Sigmoid colon (tissue), 7 donors: ENCODE data around the gene RASSF5. TPM values are rescaled to one million over a fixed set of nuclear protein-coding genes. Genes with fewer than 3 reads are reported as not detected.

Source experiments
- DNase-seq: peaks from one replicate; pipeline ENCODE4 v3.0.0-alpha.2; 2019
- H3K27ac ChIP-seq, 4 donors: fragments of 200-600 bp; sonication (generic); one replicate each; pipeline ENCODE4 v1.5.1; 2016 to 2019; ENCODE audit warnings: mild to moderate bottlenecking in 1 of 4
- H3K27me3 ChIP-seq, 3 donors: fragments of 200-600 bp; sonication (generic); one replicate each; pipeline ENCODE4 v1.5.1; 2019; ENCODE audit warnings: mild to moderate bottlenecking in 1 of 3
- H3K36me3 ChIP-seq, 4 donors: fragments of 200-600 bp; sonication (generic); one replicate each; pipeline ENCODE4 v1.5.1; 2016 to 2019
- H3K4me1 ChIP-seq, 4 donors: fragments of 200-600 bp; sonication (generic); one replicate each; pipeline ENCODE4 v1.5.1; 2017 to 2019
- H3K4me3 ChIP-seq, 4 donors: fragments of 200-600 bp; sonication (generic); one replicate each; pipeline ENCODE4 v1.5.1; 2017 to 2019; ENCODE audit warnings: mild to moderate bottlenecking in 2 of 4, moderate library complexity in 1 of 4
- H3K9me3 ChIP-seq, 4 donors: fragments of 200-600 bp in 3 of 4; sonication (generic) in 3 of 4; one replicate each; pipeline versions ENCODE4 v1.5.1 to v1.6.1; 2013 to 2019
- CTCF ChIP-seq, 4 experiments: fragments of 450-650 bp in 3 of 4; fragments of 200-600 bp in 1 of 4; IDR thresholded peaks; one replicate each; pipeline ENCODE4 v1.5.1; 2016 to 2019; ENCODE audit warnings: antibody characterized with exemption in 4 of 4, mild to moderate bottlenecking in 3 of 4, moderate library complexity in 2 of 4
- EP300 ChIP-seq, 4 donors: sonication (generic); formaldehyde crosslinking; IDR thresholded peaks; one replicate each; pipeline ENCODE4 v1.6.1; 2017; ENCODE audit warnings: antibody characterized with exemption in 4 of 4
- POLR2A ChIP-seq, 2 donors: fragments of 450-650 bp; IDR thresholded peaks; one replicate each; pipeline ENCODE4 v1.6.1; 2016; ENCODE audit warnings: antibody characterized with exemption in 2 of 2, mild to moderate bottlenecking in 2 of 2, moderate library complexity in 2 of 2
- POLR2AphosphoS5 ChIP-seq, 4 donors: sonication (generic); formaldehyde crosslinking; IDR thresholded peaks; one replicate each; pipeline ENCODE4 v1.6.1; 2017; ENCODE audit warnings: antibody characterized with exemption in 4 of 4
- WGBS, 2 donors: extraction: QIAGEN DNeasy Blood & Tissue Kit; methylation state at CpG; one replicate each; pipeline ENCODE4 v1.1.7; 2013; 5-methylcytosine and 5-hydroxymethylcytosine counted together
- intact Hi-C: fragments of 100-400 bp; cut with DNase I; formaldehyde crosslinking; loops from one replicate; pipeline ENCODE4 v1.15.1; 2023
- polyA plus RNA-seq, 3 donors: library from polyadenylated mRNA; stranded (reverse); fragments of 200-250 nt; gene quantifications; one replicate each; pipeline ENCODE4 v1.2.3, GENCODE V29; 2013
- total RNA-seq, 4 donors: library from RNA; depleted of rRNA; stranded (reverse); fragments of >200 nt; gene quantifications; one replicate each; pipeline ENCODE4 v1.1.0, GENCODE V29; 2016
- donor health status: healthy with polysubstance abuse.
- donor health status: Bipolar disorder and iron deficiency.
- donor health status: healthy.

Gene RASSF5
- total and polyA plus RNA-seq, 7 donors: 2.5 to 25.9 (median 4.3) TPM

- DNase-seq: no peak
- Histone ChIP-seq H3K4me1 (peaks cover 0 to 25% (median 16%) of the 10 kb centered on the region in 4 donors), H3K4me3 (no peak overlapping the region), H3K27me3 (no peaks in the 10 kb centered on the region), H3K36me3 (peaks cover 16 to 85% (median 31%) of the 10 kb centered on the region in 4 donors), H3K27ac (peak overlapping the region in 1 of 4 donors; percentile 53), H3K9me3 (no peaks in the 10 kb centered on the region)
- intact Hi-C loops: no loop called here
- TF ChIP-seq CTCF (IDR thresholded peaks at IDR 0.05) (peak in 1 of 4 experiments; percentile 13), POLR2AphosphoS5 (IDR thresholded peaks at IDR 0.05) (peak in 1 of 4 donors; percentile 41), EP300 (IDR thresholded peaks at IDR 0.05) (no peak), POLR2A (IDR thresholded peaks at IDR 0.05) (no peak)
- 55% methylated on average over 8 of the region's 8 CpGs for WGBS, 2 donors
Measured at GRCh38 chr1:206590025-206590758, 82.9 kb downstream of the RASSF5 start.

GRCh38 chr1:206591226-206591625 is 83.9 kb downstream of the RASSF5 start:
- TF ChIP-seq EP300 (IDR thresholded peaks at IDR 0.05): no peak
- TF ChIP-seq POLR2AphosphoS5 (IDR thresholded peaks at IDR 0.05): no peak
- no peak for TF ChIP-seq POLR2A (IDR thresholded peaks at IDR 0.05)
- TF ChIP-seq CTCF (IDR thresholded peaks at IDR 0.05): no peak
- Histone ChIP-seq H3K27me3 (no peaks in the 10 kb centered on the region), H3K4me1 (peaks cover 0 to 25% (median 16%) of the 10 kb centered on the region in 4 donors), H3K4me3 (no peak overlapping the region), H3K36me3 (peaks cover 23 to 88% (median 34%) of the 10 kb centered on the region in 4 donors), H3K27ac (no peak overlapping the region), H3K9me3 (no peaks in the 10 kb centered on the region)
- 90 to 94% methylated on average over 5 of the region's 5 CpGs for WGBS, 2 donors
- intact Hi-C loops: no loop called here
- DNase-seq: no peak

- 94% methylated on average over 9 of the region's 9 CpGs for WGBS, 2 donors
- Histone ChIP-seq H3K9me3 (no peaks in the 10 kb centered on the region), H3K4me3 (no peak overlapping the region), H3K27me3 (no peaks in the 10 kb centered on the region), H3K4me1 (peaks cover 0 to 25% (median 16%) of the 10 kb centered on the region in 4 donors), H3K36me3 (peaks cover 24 to 90% (median 37%) of the 10 kb centered on the region in 4 donors), H3K27ac (no peak overlapping the region)
- intact Hi-C loops: no loop called here
- DNase-seq: no peak
- TF ChIP-seq POLR2A (IDR thresholded peaks at IDR 0.05) (no peak), CTCF (IDR thresholded peaks at IDR 0.05) (no peak)
Measured at GRCh38 chr1:206591696-206592095, 84.4 kb downstream of the RASSF5 start.

- H3K27me3 ChIP-seq: no peaks in the 10 kb centered on the region
- no peaks in the 10 kb centered on the region for H3K9me3 ChIP-seq
- intact Hi-C loops: no loop called here
- peaks cover 35 to 94% (median 49%) of the 10 kb centered on the region in 4 donors for H3K36me3 ChIP-seq
- peaks cover 0 to 16% (median 12%) of the 10 kb centered on the region in 4 donors for H3K4me1 ChIP-seq
- TF ChIP-seq POLR2AphosphoS5 (IDR thresholded peaks at IDR 0.05): no peak
- TF ChIP-seq EP300 (IDR thresholded peaks at IDR 0.05): no peak
- TF ChIP-seq CTCF (IDR thresholded peaks at IDR 0.05): no peak
- TF ChIP-seq POLR2A (IDR thresholded peaks at IDR 0.05): no peak
- H3K27ac ChIP-seq: no peak overlapping the region
- H3K4me3 ChIP-seq: no peak overlapping the region
- no peak for DNase-seq
- WGBS, 2 donors: 95 to 96% methylated on average over 7 of the region's 7 CpGs
Measured at GRCh38 chr1:206593351-206593925, 86.1 kb downstream of the RASSF5 start.
